GM18858 (cell line): ENCODE measurements around the gene COX4I1.

Experiments
- ATAC-seq: cut with Tn5 transposase; IDR thresholded peaks from one replicate; pipeline ENCODE4 v1.9.1; 2021; ENCODE audit not compliant: unreplicated experiment

The COX4I1 gene

GRCh38 chr16:85767531-85767930 is 32.0 kb upstream of the COX4I1 start:
- no peak for ATAC-seq

DNA sequence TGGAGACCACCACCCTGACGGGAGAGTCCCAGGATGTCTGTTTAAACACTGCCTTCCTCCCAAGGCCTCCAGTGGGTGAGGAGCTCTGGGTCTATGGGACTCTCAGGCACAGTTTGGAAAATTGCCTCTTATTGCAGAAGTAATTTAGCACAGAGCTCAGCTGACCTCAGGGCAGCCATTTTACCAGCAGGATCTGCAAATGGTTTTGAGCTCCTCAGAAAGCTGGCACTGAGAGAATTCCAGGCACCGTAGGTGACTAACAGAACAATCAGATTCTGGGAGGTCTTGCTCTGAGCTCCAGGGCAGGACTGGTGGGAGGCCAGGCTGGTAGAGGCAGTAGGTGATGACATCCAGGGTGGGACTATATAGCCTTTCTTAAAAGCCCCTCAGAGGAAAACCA is 31.3 kb upstream of the COX4I1 start:
- no peak for ATAC-seq

DNA sequence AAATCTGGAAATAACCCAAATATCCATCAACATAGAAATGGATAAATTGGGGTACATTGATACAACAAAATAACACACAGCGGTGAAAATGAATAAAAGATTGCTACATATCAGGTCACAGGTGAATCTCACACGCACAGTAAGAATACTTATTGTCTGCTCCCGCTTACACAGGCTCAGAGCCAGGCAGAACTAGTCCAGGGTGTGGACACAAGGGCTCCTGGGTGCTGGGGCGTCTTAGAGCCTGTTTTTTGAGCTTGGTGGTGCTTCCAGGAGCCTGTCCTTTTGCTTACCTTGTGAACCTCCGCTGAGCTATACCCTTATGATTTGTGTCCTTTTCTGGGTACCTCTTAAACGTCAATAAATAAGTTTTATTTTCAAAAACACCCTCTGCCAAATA is 28.8 kb upstream of the COX4I1 start:
- no peak for ATAC-seq

GRCh38 chr16:85773044-85773443 is 26.5 kb upstream of the COX4I1 start:
- ATAC-seq, result no peak

DNA sequence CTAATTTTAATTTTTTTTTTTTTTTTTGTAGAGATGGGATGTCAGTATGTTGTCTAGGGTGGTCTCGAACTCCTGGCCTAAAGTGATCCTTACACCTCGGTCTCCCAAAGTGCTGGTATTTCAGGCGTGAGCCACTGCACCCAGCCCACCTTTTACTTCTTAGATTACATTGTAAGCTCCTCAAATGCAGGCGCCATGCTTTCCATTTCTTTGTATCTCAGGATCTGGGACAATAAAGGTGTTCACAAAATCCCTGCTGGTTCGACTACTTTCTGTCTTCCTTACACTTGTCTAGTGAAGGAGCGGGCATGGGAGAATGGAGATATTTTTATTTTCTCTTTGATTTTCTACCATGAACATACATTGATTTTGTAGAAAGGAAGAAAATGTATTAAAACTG is 25.4 kb upstream of the COX4I1 start:
- ATAC-seq, result no peak

DNA sequence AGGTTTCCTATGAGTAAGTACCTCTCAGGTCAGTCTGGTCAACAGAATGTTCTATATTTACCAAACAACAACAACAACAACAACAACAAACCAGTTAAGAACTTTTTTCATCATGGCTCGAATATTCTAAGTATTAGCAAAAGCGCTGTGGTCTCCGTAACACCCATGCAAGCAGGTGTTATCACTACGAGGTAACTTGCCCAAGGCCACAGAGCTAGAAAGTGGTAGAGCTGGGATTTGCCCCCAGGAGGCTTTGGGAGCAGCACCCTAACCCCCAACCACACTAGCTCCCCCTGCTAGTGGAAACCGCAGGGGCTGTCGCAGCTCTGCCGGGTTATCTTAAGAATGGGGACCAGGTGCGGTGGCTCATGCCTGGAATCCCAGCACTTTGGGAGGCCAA is 24.7 kb upstream of the COX4I1 start:
- no peak for ATAC-seq

- ATAC-seq, result no peak
Observed at GRCh38 chr16:85777583-85778310, 21.7 kb upstream of the COX4I1 start.

DNA sequence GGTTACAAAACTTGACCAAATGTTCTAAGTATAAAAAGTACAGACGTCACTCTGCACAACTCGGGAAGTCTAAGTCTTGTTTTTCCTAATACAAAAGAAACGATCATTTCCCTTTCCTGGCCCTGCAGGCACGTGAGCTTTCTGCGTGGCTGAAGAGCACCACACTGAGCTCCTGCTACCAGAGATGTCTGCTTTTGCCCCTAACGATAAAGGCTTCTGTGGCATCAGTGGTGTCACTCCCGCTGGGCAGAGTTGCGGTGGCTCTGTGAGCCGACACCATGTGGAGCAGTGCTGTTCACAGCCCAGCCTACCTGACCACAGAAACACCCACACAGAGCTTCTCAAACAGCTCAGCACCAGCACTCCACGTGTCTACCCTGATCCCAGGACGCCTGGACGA is 20.6 kb upstream of the COX4I1 start:
- no peak for ATAC-seq

DNA sequence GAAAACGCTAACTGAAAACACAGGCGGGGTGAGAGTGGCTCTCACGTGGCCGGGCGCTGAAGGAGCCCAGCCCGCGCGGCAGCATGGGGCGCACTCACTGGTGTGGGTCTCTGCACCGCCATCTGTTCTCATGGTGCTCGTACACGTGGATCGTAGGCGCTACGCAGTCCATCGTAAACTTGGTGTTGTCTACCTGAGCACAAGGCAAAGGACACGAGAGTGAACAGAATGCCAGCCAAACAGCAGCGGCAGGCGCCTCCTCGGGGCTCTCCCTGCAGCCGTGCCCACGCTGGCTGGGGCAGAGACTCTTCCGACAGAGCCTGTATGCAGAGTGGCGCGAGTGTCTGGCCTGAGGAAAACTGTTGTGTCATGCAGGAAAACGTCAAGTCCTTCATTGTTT is 19.2 kb upstream of the COX4I1 start:
- no peak for ATAC-seq

- ATAC-seq, result no peak
Observed at GRCh38 chr16:85781156-85781555, 18.3 kb upstream of the COX4I1 start.

DNA sequence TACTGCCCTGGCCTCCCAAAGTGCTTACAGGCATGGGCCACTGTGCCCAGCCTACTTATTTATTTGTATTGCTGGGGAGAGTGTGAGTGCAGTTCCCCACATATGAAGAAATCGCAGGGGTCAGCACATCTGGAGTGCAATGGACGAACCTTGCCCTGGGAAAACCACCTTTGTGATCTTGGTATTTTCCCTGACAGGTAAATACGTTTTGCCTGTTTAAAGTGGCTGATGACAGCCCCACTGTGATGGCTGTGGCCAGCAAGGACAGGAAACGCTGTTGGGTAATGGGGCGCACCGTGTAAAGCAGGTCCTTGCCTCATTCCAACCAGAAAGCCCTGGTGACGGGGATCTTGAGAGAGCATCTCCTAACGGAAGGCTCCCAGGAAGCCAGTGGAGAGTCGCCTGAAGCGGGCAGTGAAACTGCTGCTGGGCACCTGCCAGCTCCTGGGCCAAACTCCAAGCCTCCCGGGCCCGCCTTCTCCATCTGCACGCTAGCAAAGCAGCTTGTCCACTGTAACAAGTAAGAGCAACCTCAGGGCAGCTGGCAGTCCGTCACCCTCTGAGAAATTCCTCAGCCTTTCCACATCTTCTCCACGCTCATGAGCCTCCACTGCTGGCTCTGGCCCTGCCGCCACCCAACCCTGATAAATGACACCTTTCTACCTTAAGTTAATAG is 17.7 kb upstream of the COX4I1 start:
- no peak for ATAC-seq

DNA sequence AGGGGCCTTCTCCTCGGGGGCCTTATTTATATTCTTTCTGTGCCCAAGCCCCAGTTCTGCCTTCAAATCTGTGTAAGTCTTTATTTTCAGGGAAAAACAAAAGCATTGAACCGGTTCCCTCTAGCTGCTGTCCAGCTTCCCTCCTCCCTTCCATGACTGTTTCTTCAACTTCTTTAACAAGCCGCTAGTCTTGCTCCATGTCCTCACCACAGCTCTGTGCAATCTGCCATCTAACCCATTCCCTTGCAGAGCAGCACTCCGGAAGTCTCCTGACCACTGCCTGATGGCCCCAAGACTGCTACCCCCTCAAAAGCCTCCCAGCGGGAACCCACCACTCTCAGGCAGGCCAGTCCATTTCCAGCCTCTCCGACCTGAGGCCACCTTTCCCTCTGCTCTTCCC is 17.0 kb upstream of the COX4I1 start:
- ATAC-seq, result no peak

DNA sequence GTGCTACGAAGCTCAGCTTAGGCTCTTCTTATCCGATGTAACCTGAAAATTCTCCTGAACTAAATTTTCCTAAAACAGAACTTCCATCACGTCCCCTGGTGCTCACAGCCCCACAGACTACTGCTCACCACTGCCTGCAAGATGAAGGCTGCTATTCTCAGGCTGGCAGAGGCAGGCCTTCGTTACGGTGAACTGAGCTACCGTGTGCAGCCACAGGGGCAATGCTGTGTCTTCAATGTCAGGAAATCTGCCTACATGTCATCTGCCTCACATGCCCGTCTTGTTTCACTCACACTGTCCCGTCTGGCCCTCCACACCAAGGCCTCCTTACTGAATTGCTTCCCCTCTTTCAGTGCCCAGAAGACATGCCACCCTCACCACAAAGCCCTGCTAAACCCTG is 16.1 kb upstream of the COX4I1 start:
- no peak for ATAC-seq

GRCh38 chr16:85784813-85785212 is 14.7 kb upstream of the COX4I1 start:
- ATAC-seq, result no peak

DNA sequence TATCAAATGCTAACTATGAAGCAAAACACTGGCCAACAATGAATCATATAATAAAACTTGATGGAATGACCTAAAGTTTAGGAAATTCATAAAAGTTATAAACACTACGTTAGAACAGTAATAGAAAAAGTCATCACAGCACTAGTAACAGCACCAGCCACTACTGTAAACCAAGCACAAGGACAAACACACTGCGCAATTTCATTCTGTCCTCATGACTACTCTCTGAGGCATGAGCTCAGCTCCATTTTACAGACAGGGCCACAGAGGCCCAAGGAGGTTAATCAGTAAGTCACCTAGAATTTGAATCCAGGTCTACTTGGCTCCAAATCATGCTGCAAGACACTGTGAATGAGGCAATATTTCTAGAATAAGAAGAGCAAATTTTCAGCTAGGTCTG is 13.6 kb upstream of the COX4I1 start:
- ATAC-seq, result no peak

DNA sequence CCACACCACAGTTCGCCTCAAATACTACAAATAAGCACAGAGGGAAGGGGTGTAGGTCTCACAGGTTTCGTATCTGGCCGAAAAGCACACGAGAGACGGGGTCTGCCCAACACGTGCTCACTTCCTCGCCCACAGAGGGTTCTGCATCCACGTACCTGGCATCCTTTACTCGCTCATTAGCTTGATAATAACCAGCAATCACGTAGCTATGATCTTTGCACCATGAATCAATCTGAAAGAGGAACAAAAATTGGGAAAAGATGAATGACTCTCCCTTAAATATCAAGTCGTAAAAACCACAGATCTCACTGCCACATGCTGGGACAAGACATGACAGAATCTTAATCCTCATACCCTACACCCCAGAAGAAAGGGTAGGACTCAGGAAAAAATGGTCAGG is 10.7 kb upstream of the COX4I1 start:
- no peak for ATAC-seq

- ATAC-seq, result no peak
Observed at GRCh38 chr16:85789773-85790172, 9.7 kb upstream of the COX4I1 start.

DNA sequence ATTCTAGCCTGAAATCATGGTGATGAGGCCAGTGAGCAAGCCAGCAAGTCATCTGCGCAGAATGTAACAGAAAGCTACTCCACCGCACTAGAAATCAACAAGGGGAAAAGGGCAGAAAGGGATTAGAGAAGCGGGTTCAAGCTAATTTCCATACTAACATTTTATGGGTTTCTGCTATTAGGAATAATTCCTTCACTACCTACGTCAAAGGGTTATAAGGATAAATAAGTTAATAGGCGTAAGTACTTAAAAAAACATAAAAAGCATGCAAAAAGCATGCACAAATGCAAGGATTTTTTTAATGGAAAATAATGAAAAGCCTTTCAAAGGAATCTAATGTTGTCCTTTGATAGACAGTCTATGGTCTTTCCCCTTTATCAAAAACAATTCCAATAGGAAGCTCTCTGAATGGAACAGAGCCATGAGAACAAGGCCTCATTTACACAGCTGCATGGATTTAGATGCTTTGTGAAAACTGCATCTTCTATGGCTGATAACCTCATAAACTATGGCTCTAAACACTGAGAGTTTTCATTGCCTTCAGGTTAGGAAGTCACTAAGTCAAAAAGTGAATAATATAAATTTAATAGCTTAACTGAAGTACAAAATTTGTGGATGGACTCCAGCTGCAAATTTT is 5.7 kb upstream of the COX4I1 start:
- no peak for ATAC-seq

GRCh38 chr16:85794696-85795095 is 4.8 kb upstream of the COX4I1 start:
- no peak for ATAC-seq

DNA sequence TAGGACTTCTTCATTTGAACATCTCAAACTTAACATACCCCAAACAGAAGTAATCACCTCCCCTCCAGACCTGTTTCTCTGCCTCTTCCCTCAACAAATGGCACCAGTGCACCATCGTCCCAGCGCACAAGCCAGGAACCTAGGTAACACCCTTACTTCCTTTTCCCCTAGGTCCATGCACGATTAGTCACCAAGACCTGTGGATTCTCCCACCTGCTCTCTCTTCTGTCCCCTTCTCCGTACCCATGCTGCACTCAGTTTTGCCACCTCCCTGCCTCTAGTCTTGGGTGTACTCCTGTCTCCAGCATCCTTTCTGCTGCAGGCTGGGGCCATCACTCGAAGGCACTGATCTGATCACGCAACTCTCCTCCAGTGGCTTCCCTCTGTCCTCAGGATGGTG is 3.3 kb upstream of the COX4I1 start:
- ATAC-seq, result no peak

DNA sequence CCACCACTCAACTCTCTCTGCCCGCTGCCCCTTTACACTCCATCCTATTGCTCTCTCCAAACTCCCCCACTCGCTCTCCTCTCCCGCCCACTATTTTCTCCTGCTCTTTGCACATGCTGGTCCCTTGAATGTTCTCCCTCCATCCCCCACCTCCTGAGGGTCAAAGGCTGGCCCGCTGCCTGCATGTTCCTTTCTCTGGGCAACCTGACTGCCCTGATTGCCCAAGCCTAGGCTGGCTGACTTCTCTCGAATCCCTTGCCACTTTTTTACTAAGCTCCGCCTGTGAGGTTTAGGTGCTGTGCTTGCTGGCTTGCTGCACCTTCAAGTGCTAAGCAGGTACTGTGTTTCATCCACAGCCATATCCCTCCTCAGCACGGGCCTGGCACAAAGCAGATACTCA is 2.9 kb upstream of the COX4I1 start:
- ATAC-seq, result no peak

DNA sequence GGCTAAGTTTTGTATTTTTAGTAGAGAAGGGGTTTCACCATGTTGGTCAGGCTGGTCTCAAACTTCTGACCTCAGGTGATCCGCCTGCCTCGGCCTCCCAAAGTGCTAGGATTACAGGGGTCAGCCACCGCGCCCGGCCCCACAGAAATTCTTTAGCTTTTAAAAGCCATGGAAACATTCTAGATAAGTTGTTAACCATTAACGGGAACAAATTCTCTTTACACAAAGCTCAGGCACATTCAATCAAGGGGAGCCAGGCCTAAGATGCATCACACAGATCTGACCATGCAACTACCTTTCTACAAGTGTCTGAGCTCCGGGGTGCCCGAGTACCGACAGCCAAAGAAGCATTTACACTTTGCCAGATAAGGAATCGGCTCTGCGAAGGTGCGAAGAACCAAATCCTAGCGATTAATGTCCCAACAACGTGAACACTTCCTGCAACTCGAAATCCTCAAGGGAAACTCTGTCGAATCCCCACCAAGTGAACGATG is 1.2 kb upstream of the COX4I1 start:
- ATAC-seq, result no peak
